HepG2 (cell line): ENCODE data around the gene SMARCB1. TPM values are rescaled to one million over a fixed set of nuclear protein-coding genes. Genes with fewer than 3 reads are reported as not detected.

Experiments
- ATRX ChIP-seq: sonication (generic); formaldehyde crosslinking; IDR thresholded peaks from 2 replicates; pipeline ENCODE4 v1.4.0; 2020; ENCODE audit warnings: missing genetic modification reagents, borderline replicate concordance
- CHD4 ChIP-seq: fragments of 200-600 bp; sonication (generic); IDR thresholded peaks from 2 replicates; pipeline ENCODE4 v1.7.0; 2017; ENCODE audit warnings: mild to moderate bottlenecking, low read length, borderline replicate concordance
- GLI4 ChIP-seq: sonication (generic); formaldehyde crosslinking; IDR thresholded peaks from 2 replicates; pipeline ENCODE4 v1.5.1; 2020; ENCODE audit warnings: missing genetic modification reagents, mild to moderate bottlenecking, moderate library complexity, borderline replicate concordance
- IRX3 ChIP-seq: sonication (generic); formaldehyde crosslinking; IDR thresholded peaks from 2 replicates; pipeline ENCODE4 v1.8.1; 2023; ENCODE audit warnings: mild to moderate bottlenecking, low read depth, missing genetic modification reagents, borderline replicate concordance
- MAZ ChIP-seq, 2 experiments: sonication (generic) in 1 of 2; formaldehyde crosslinking in 1 of 2; IDR thresholded peaks; 2 replicates each; pipeline versions ENCODE4 v1.5.0 to v1.6.1; 2012 to 2020; ENCODE audit warnings: low read depth in 2 of 2, mild to moderate bottlenecking in 2 of 2, borderline replicate concordance in 1 of 2, improper control_type of control experiment in 1 of 2, low read length in 1 of 2, missing genetic modification reagents in 1 of 2, moderate library complexity in 1 of 2
- ZNF382 ChIP-seq: sonication (generic); formaldehyde crosslinking; IDR thresholded peaks from 2 replicates; pipeline ENCODE4 v1.5.0; 2020; ENCODE audit warnings: missing genetic modification reagents, mild to moderate bottlenecking, borderline replicate concordance
- ZNF430 ChIP-seq: sonication (generic); formaldehyde crosslinking; IDR thresholded peaks from 2 replicates; pipeline ENCODE4 v1.9.0; 2021; ENCODE audit warnings: mild to moderate bottlenecking, missing genetic modification reagents
- ZNF550 ChIP-seq: sonication (generic); formaldehyde crosslinking; IDR thresholded peaks from 2 replicates; pipeline ENCODE4 v1.4.0; 2020; ENCODE audit warnings: mild to moderate bottlenecking, missing genetic modification reagents, borderline replicate concordance
- ZNF687 ChIP-seq: sonication (generic); formaldehyde crosslinking; IDR thresholded peaks from 2 replicates; pipeline ENCODE4 v1.5.1; 2020; ENCODE audit warnings: mild to moderate bottlenecking, missing genetic modification reagents, moderate library complexity
- ZNF704 ChIP-seq: sonication (generic); formaldehyde crosslinking; IDR thresholded peaks from 2 replicates; pipeline ENCODE4 v1.8.1; 2023; ENCODE audit warnings: mild to moderate bottlenecking, inconsistent platforms, moderate library complexity, missing genetic modification reagents, borderline replicate concordance
- ZSCAN20 ChIP-seq: sonication (generic); formaldehyde crosslinking; IDR thresholded peaks from 2 replicates; pipeline ENCODE4 v1.4.0; 2020; ENCODE audit warnings: missing genetic modification reagents, mild to moderate bottlenecking, borderline replicate concordance
- polyA plus RNA-seq, 8 experiments: library from polyadenylated mRNA; depleted of rRNA in 3 of 8; stranded (reverse) in 7 of 8; unstranded in 1 of 8; fragments of >200 nt; fragmentation: Illumina TruSeq in 4 of 8; extraction: Trizol in 4 of 8; gene quantifications; 2 replicates each; pipeline versions ENCODE4 v1.2.1 to v1.2.3, GENCODE V29; 2011 to 2016; ENCODE audit warnings: low read depth in 4 of 8, missing spikeins in 1 of 8, mixed read lengths in 1 of 8; ENCODE audit not compliant: insufficient read depth in 1 of 8
- total RNA-seq, 5 experiments: library from RNA; depleted of rRNA; stranded (reverse); fragments of >200 nt; fragmentation: Illumina TruSeq; extraction: Trizol; gene quantifications; 2 replicates each; pipeline ENCODE4 v1.2.3, GENCODE V29; 2016; ENCODE audit warnings: low read depth in 1 of 5
- TF ChIP-seq, protein P1 (sequence below): sonication (generic); formaldehyde crosslinking; IDR thresholded peaks from 2 replicates; pipeline ENCODE4 v1.5.1; 2020; ENCODE audit warnings: missing genetic modification reagents, mild to moderate bottlenecking, borderline replicate concordance
- TF ChIP-seq, protein P2 (sequence below): sonication (generic); formaldehyde crosslinking; IDR thresholded peaks from 2 replicates; pipeline ENCODE4 v1.5.0; 2020; ENCODE audit warnings: missing genetic modification reagents
- TF ChIP-seq, protein P3 (sequence below): sonication (generic); formaldehyde crosslinking; IDR thresholded peaks from 2 replicates; pipeline ENCODE4 v1.4.0; 2020; ENCODE audit warnings: low read depth, missing genetic modification reagents

Gene SMARCB1
- total and polyA plus RNA-seq, 2 of the 13 experiments (the other 11 are each of a cell fraction or from before 2014, with no cell fraction given): 74.0 to 166 TPM

DNA sequence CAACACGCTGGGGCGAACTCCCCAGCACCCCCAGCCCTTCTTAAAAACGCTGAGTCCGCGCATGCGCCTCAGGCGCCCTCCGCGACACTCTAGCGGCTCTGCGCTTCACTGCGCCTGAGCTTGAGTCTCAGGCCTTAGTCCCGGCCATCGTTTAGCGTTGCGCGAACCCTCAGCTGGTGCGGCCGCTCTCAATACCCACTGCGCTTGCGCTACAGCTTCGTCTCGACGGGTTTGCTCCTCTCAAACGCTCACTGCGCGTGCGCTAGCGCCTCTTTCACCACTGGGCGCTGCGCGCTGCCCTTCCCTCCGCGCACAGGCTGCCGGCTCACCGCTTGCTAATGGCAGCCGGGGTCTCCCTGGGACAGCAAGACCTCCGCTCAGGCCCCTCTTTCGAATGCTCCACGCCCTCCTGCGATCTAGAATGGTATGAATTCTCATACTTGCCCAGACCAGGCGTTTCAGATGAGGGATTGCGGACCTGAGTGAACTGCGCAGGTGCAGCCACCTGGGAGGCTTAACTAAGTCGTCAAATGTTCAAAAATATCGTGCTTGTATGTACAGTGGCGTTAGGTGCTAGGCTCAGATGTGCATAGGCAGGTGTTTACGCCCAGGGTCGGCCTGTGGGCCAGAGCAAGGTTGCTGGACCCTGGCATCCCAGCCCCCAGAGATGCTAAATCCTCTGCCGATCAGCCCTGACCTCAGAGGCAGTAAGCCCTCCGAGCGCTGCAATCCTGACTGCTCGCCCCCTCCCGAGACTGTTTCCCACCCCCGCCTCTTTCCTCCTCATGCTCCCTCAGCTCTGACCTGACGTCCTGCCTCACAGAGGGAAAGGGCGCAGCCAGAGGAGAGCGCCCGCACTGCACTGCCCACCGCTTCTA, 71.1 kb downstream of the SMARCB1 start, which contains the start of gene SLC2A11 (continued):
- TF ChIP-seq, protein P1, sequence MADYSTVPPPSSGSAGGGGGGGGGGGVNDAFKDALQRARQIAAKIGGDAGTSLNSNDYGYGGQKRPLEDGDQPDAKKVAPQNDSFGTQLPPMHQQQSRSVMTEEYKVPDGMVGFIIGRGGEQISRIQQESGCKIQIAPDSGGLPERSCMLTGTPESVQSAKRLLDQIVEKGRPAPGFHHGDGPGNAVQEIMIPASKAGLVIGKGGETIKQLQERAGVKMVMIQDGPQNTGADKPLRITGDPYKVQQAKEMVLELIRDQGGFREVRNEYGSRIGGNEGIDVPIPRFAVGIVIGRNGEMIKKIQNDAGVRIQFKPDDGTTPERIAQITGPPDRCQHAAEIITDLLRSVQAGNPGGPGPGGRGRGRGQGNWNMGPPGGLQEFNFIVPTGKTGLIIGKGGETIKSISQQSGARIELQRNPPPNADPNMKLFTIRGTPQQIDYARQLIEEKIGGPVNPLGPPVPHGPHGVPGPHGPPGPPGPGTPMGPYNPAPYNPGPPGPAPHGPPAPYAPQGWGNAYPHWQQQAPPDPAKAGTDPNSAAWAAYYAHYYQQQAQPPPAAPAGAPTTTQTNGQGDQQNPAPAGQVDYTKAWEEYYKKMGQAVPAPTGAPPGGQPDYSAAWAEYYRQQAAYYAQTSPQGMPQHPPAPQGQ (CRISPR knock-in tag): no peak
- TF ChIP-seq ZNF687: peak; percentile 94
- TF ChIP-seq, protein P2, sequence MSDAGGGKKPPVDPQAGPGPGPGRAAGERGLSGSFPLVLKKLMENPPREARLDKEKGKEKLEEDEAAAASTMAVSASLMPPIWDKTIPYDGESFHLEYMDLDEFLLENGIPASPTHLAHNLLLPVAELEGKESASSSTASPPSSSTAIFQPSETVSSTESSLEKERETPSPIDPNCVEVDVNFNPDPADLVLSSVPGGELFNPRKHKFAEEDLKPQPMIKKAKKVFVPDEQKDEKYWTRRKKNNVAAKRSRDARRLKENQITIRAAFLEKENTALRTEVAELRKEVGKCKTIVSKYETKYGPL: no peak
- TF ChIP-seq CHD4: no peak
- no peak for TF ChIP-seq MAZ (IDR thresholded peaks at IDR 0.05; ENCODE audit: borderline replicate concordance, low read depth, low read length)
- 0 out of 2 replicates have a peak, but pooled peaks have one; percentile 17 for TF ChIP-seq MAZ (CRISPR knock-in tag; IDR thresholded peaks at IDR 0.05; ENCODE audit: low read depth)
- no peak for TF ChIP-seq ATRX (CRISPR knock-in tag)
- TF ChIP-seq GLI4 (CRISPR knock-in tag): no peak; the same call in 1 of the 2 replicates
- no peak for TF ChIP-seq ZNF704 (CRISPR knock-in tag)
- no peak for TF ChIP-seq ZSCAN20 (CRISPR knock-in tag)
- TF ChIP-seq, protein P3, sequence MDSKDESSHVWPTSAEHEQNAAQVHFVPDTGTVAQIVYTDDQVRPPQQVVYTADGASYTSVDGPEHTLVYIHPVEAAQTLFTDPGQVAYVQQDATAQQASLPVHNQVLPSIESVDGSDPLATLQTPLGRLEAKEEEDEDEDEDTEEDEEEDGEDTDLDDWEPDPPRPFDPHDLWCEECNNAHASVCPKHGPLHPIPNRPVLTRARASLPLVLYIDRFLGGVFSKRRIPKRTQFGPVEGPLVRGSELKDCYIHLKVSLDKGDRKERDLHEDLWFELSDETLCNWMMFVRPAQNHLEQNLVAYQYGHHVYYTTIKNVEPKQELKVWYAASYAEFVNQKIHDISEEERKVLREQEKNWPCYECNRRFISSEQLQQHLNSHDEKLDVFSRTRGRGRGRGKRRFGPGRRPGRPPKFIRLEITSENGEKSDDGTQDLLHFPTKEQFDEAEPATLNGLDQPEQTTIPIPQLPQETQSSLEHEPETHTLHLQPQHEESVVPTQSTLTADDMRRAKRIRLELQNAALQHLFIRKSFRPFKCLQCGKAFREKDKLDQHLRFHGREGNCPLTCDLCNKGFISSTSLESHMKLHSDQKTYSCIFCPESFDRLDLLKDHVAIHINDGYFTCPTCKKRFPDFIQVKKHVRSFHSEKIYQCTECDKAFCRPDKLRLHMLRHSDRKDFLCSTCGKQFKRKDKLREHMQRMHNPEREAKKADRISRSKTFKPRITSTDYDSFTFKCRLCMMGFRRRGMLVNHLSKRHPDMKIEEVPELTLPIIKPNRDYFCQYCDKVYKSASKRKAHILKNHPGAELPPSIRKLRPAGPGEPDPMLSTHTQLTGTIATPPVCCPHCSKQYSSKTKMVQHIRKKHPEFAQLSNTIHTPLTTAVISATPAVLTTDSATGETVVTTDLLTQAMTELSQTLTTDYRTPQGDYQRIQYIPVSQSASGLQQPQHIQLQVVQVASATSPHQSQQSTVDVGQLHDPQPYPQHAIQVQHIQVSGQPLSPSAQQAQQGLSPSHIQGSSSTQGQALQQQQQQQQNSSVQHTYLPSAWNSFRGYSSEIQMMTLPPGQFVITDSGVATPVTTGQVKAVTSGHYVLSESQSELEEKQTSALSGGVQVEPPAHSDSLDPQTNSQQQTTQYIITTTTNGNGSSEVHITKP (CRISPR knock-in tag): no peak
- TF ChIP-seq ZNF382 (CRISPR knock-in tag): no peak
- TF ChIP-seq ZNF550: peak; percentile 83; the same call in 1 of the 2 replicates
- no peak for TF ChIP-seq IRX3 (CRISPR knock-in tag)
- no peak for TF ChIP-seq ZNF430 (CRISPR knock-in tag)
